ENCODE results near the gene KRTAP3-2. TPM values are rescaled to one million over a fixed set of nuclear protein-coding genes. Genes with fewer than 3 reads are reported as not detected.
"Not testable (repeated sequence)": the region's sequence is repeated elsewhere in the genome, so short reads cannot be mapped to it uniquely, and the experiment has no call there.

KRTAP3-2 gene
- total RNA-seq (2021) (not detected in 2 replicates), Bru-seq, nascent RNA (not detected), BruChase-seq, experiment 1, labeled RNA remaining after a 2-hour chase (not detected), BruChase-seq, experiment 2, labeled RNA remaining after a 6-hour chase (not detected)
- long read RNA-seq, result 0 reads

DNA sequence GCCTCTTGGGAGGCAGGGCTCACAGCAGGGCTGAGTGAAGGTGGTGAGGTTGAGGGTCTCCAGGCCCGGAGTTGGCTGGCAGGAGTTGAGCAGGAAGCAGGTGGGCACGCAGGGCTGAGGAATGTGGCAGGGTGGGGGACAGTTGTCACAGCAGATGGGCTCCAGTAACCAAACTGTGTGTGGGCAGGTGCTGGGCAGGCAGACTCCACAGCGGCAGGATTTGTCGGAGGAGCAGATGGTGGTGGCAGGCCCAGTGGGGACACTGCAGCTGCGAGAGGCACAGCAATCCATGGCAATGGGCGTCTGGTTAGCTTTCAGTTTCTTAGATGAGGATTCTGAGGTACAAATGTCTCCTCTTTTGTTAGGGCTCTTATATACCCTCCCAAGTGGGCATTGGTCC lies at the start of gene KRTAP3-2:
Gene KRTAP3-2 (minus strand): TSS at position 344 of the 400 bp plus-strand sequence. CDS start 53 bp downstream, at position 291.
- intact Hi-C loops (cut with micrococcal nuclease; ENCODE audit: unreplicated experiment); H3K4me2 ChIP-seq: not testable (repeated sequence)

DNA sequence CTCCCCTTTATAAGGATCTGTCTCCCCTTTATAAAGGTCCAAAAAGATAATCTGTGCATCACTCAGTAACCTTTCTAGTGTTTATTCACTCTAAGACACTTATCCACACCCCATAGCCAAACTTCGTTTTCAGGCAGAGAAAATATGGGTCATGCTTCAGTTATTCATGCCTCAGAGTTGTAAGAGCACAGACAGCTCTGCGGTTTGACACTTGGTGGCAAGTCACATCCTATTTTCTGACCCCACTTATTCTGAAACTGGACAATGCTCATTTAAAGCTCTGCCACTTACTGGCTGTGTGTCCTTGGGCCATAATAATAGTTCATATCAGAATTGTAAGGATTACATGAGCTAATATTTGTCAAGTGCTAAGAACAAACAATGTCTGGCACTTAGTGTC lies 49.4 kb upstream of the KRTAP3-2 start:
- Histone ChIP-seq H3K4me1 (replicated peaks; ENCODE audit: insufficient read depth) (peaks cover 33% of the 10 kb centered on the region), H2AFZ (no peak overlapping the region), H3K9me2 (ENCODE audit: insufficient read depth) (no peaks in the 10 kb centered on the region), H3K27me3 (ENCODE audit: insufficient read depth, low read depth) (no peaks in the 10 kb centered on the region), H3K27ac (peak overlapping the region; percentile 97), H4K20me1 (ENCODE audit: insufficient read depth) (no peaks in the 10 kb centered on the region), H3K36me3 (ENCODE audit: low read depth) (no peaks in the 10 kb centered on the region), H3K4me2 (peak overlapping the region; percentile 74), H3K79me2 (ENCODE audit: low read depth) (no peaks in the 10 kb centered on the region), H3K9me3 (ENCODE audit: insufficient read depth, low read depth) (peaks cover 9% of the 10 kb centered on the region; the same call in 1 of the 2 replicates), H3K4me3 (peak overlapping the region; percentile 33; the same call in 1 of the 2 replicates), H3F3A (ENCODE audit: insufficient read depth, low read depth) (peaks cover 28% of the 10 kb centered on the region)
- CTCF ChIA-PET, result no interaction called here
- POLR2A ChIA-PET (ENCODE audit: unreplicated experiment), result interaction anchor here (0.5 to 0.7 kb wide), 4 partner anchors 23 to 980 kb away, joined by 3 read pairs; no protein-coding TSS in a partner anchor
- DNase-seq, result peak; percentile 17 to 92
- no peak for TF ChIP-seq EZH2 (IDR thresholded peaks at IDR 0.05; ENCODE audit: low read depth)
- TF ChIP-seq, protein P1, sequence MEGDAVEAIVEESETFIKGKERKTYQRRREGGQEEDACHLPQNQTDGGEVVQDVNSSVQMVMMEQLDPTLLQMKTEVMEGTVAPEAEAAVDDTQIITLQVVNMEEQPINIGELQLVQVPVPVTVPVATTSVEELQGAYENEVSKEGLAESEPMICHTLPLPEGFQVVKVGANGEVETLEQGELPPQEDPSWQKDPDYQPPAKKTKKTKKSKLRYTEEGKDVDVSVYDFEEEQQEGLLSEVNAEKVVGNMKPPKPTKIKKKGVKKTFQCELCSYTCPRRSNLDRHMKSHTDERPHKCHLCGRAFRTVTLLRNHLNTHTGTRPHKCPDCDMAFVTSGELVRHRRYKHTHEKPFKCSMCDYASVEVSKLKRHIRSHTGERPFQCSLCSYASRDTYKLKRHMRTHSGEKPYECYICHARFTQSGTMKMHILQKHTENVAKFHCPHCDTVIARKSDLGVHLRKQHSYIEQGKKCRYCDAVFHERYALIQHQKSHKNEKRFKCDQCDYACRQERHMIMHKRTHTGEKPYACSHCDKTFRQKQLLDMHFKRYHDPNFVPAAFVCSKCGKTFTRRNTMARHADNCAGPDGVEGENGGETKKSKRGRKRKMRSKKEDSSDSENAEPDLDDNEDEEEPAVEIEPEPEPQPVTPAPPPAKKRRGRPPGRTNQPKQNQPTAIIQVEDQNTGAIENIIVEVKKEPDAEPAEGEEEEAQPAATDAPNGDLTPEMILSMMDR (conservative IDR thresholded peaks at IDR 0.05), result no peak
- intact Hi-C loops (cut with micrococcal nuclease; ENCODE audit: unreplicated experiment), result loop anchor here (5.0 kb wide), 1 partner anchor 92 kb away; no protein-coding TSS in a partner anchor
- no TSS peak for BruUV-seq (replicated peaks)

More for the DNA sequence above, at the start of gene KRTAP3-2:
- H3K36me3 ChIP-seq (ENCODE audit: low read depth); DNase-seq; H3K9me2 ChIP-seq (ENCODE audit: insufficient read depth); H3F3A ChIP-seq (ENCODE audit: insufficient read depth, low read depth); POLR2A ChIA-PET (ENCODE audit: unreplicated experiment); H3K9me3 ChIP-seq (ENCODE audit: insufficient read depth, low read depth); CTCF ChIA-PET; H3K79me2 ChIP-seq (ENCODE audit: low read depth); H3K27ac ChIP-seq; H3K4me3 ChIP-seq; H4K20me1 ChIP-seq (ENCODE audit: insufficient read depth); H3K27me3 ChIP-seq (ENCODE audit: insufficient read depth, low read depth); BruUV-seq (replicated peaks): not testable (repeated sequence)
- Histone ChIP-seq H3K4me1 (replicated peaks; ENCODE audit: insufficient read depth) (peaks cover 11% of the 10 kb centered on the region), H2AFZ (0 out of 2 replicates have a peak within 1 kb of the TSS, but pooled peaks have one; percentile 1)

DNA sequence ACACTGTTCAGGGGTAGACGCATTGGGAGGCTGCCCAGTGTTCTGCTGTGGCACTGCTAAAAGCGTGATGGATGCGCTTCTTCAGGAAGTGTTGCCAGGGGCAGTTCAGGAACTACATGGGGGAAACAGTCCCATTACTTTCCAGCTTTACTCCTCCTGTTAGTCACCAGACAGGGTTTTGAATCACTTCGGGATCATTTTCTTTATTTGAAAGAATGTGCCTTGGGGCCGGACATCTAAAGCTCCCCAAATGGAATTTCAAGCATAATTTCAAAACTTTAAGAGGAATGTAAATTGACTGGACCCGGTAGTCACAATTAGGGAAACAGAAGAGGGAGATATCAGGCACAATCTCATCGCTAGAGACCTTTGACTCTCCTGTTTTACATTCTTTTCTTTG lies 48.7 kb upstream of the KRTAP3-2 start:
- Histone ChIP-seq H2AFZ (no peak overlapping the region), H3K36me3 (ENCODE audit: low read depth) (no peaks in the 10 kb centered on the region), H4K20me1 (ENCODE audit: insufficient read depth) (no peaks in the 10 kb centered on the region), H3K4me3 (peak overlapping the region; percentile 33; the same call in 1 of the 2 replicates), H3K27ac (peak overlapping the region; percentile 97), H3K79me2 (ENCODE audit: low read depth) (no peaks in the 10 kb centered on the region), H3K27me3 (ENCODE audit: insufficient read depth, low read depth) (no peaks in the 10 kb centered on the region), H3K4me2 (peak overlapping the region; percentile 74), H3F3A (ENCODE audit: insufficient read depth, low read depth) (peaks cover 28% of the 10 kb centered on the region), H3K9me3 (ENCODE audit: insufficient read depth, low read depth) (peaks cover 6% of the 10 kb centered on the region; the same call in 1 of the 2 replicates), H3K9me2 (ENCODE audit: insufficient read depth) (no peaks in the 10 kb centered on the region), H3K4me1 (replicated peaks; ENCODE audit: insufficient read depth) (peaks cover 33% of the 10 kb centered on the region)
- POLR2A ChIA-PET (ENCODE audit: unreplicated experiment), result interaction anchor here (0.5 to 0.7 kb wide), 4 partner anchors 24 to 481 kb away, joined by 3 to 4 read pairs (median 3); no protein-coding TSS in a partner anchor
- intact Hi-C loops (cut with micrococcal nuclease; ENCODE audit: unreplicated experiment), result loop anchor here (1.0 to 5.0 kb wide), 2 partner anchors 91 to 133 kb away; no protein-coding TSS in a partner anchor
- no TSS peak for BruUV-seq (replicated peaks)
- CTCF ChIA-PET, result no interaction called here
- DNase-seq, result peak; percentile 41 to 95
- no peak for TF ChIP-seq EZH2 (IDR thresholded peaks at IDR 0.05; ENCODE audit: low read depth)
- TF ChIP-seq, protein P1 (conservative IDR thresholded peaks at IDR 0.05), result no peak

DNA sequence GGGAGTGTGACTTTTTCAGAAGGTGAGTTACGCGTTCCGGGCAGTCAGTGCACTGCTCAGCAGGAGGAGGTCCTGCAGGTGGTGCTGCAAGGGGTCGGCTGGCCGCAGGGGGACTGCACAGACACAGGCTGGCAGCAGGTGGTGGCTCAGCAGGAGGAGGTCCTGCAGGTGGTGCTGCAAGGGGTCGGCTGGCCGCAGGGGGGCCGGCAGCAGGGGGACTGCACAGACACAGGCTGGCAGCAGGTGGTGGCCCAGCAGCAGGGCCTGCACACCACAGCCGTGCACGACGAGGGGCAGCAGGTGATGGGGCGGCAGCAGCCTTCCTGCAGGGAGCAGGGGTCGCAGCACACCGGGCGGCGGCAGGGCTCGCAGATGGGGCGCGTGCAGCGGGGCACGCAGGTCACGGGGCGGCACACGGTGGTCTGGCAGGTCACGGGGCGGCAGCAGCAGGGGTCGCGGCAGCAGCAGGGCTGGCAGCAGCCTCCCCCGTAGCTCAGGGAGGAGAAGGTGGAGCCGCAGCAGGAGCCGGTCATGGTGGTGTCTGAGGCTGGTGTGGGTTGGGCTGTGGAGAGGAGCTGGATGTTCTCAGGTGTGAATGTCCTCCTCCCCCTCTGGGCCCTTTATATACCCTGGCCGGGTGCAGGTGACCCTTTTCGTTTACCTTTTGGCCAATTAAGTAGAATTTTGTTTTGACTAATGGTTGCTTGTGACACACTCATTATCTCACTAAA lies 47.2 kb upstream of the KRTAP3-2 start, which contains the start of gene KRTAP2-1:
Gene KRTAP2-1 (minus strand): TSS at position 582 of the 731 bp plus-strand sequence. CDS start 49 bp downstream, at position 533.
- H3K9me3 ChIP-seq (ENCODE audit: insufficient read depth, low read depth), result peaks cover 11% of the 10 kb centered on the region
- peak within 1 kb of the TSS; percentile 74 for H3K4me2 ChIP-seq
- DNase-seq; BruUV-seq (replicated peaks); H3K27me3 ChIP-seq (ENCODE audit: insufficient read depth, low read depth); H3K36me3 ChIP-seq (ENCODE audit: low read depth); H2AFZ ChIP-seq; H3K9me2 ChIP-seq (ENCODE audit: insufficient read depth); POLR2A ChIA-PET (ENCODE audit: unreplicated experiment); H3K79me2 ChIP-seq (ENCODE audit: low read depth); H4K20me1 ChIP-seq (ENCODE audit: insufficient read depth); H3K4me3 ChIP-seq; CTCF ChIA-PET: not testable (repeated sequence)
- H3K4me1 ChIP-seq (replicated peaks; ENCODE audit: insufficient read depth), result peaks cover 33% of the 10 kb centered on the region
- H3K27ac ChIP-seq, result peak within 1 kb of the TSS; percentile 97
- intact Hi-C loops (cut with micrococcal nuclease; ENCODE audit: unreplicated experiment), result loop anchor here (5.0 kb wide), 1 partner anchor 90 kb away; no protein-coding TSS in a partner anchor
- H3F3A ChIP-seq (ENCODE audit: insufficient read depth, low read depth), result peaks cover 28% of the 10 kb centered on the region
